Caco-2 (cell line): ENCODE measurements around the gene SHROOM3. TPM values are rescaled to one million over a fixed set of nuclear protein-coding genes. Genes with fewer than 3 reads are reported as not detected.

Experiments used
- BruUV-seq: library from RNA; stranded (reverse); fragments of 400-500 nt; replicated peaks from 2 replicates; lab custom pipeline; 2021; lab: Mats Ljungman, UMichigan
- CTCF ChIA-PET: fragments of 300-600 bp; sonication (Branson Sonifier 250); formaldehyde crosslinking; loops from one replicate; lab custom pipeline; 2022; ENCODE audit warnings: antibody characterized with exemption; lab: Charles Lee
- POLR2A ChIA-PET: fragments of 300-600 bp; sonication (Branson Sonifier 250); formaldehyde crosslinking; loops from one replicate; lab custom pipeline; 2022; ENCODE audit warnings: antibody characterized with exemption; lab: Charles Lee
- DNase-seq, 2 experiments: peaks; one replicate each; pipeline versions ENCODE4 v3.0.0 to v3.0.0-alpha.2; 2020 to 2022
- H3K27me3 ChIP-seq: replicated peaks from 2 replicates; pipeline ENCODE4 v1.6.0; 2011; ENCODE audit warnings: low read length; ENCODE audit not compliant: control insufficient read depth, insufficient read depth
- H3K36me3 ChIP-seq: 2 replicates; pipeline ENCODE4 v1.5.1; 2011; ENCODE audit warnings: low read length; ENCODE audit not compliant: control insufficient read depth, insufficient read depth
- H3K4me1 ChIP-seq: fragments of 250-450 bp; sonication (Bioruptor Pico); 2 replicates; pipeline ENCODE4 v1.5.1; 2020; ENCODE audit warnings: mild to moderate bottlenecking
- H3K4me3 ChIP-seq: 2 replicates; pipeline ENCODE4 v1.5.1; 2011; ENCODE audit warnings: low read depth, mild to moderate bottlenecking, control low read depth, low read length
- H3K9me3 ChIP-seq: fragments of 250-450 bp; sonication (Bioruptor Pico); 2 replicates; pipeline ENCODE4 v1.5.1; 2020; ENCODE audit warnings: mild to moderate bottlenecking, moderate library complexity
- H3K27ac Mint-ChIP-seq: one replicate; pipeline ENCODE4 v1.8.0; 2022; ENCODE audit warnings: mixed read lengths; ENCODE audit not compliant: unreplicated experiment
- H3K27me3 Mint-ChIP-seq: one replicate; pipeline ENCODE4 v1.8.0; 2022; ENCODE audit warnings: mixed read lengths; ENCODE audit not compliant: insufficient read depth, unreplicated experiment
- H3K36me3 Mint-ChIP-seq: one replicate; pipeline ENCODE4 v1.8.0; 2022; ENCODE audit warnings: mild to moderate bottlenecking, mixed read lengths; ENCODE audit not compliant: insufficient read depth, unreplicated experiment
- H3K4me1 Mint-ChIP-seq: one replicate; pipeline ENCODE4 v1.8.0; 2022; ENCODE audit warnings: low read depth, mixed read lengths; ENCODE audit not compliant: unreplicated experiment
- H3K4me3 Mint-ChIP-seq: one replicate; pipeline ENCODE4 v1.8.0; 2022; ENCODE audit warnings: mild to moderate bottlenecking, moderate library complexity, mixed read lengths; ENCODE audit not compliant: unreplicated experiment
- H3K9me3 Mint-ChIP-seq: one replicate; pipeline ENCODE4 v1.8.0; 2022; ENCODE audit warnings: mixed read lengths; ENCODE audit not compliant: unreplicated experiment
- intact Hi-C: fragments of 100-400 bp; cut with micrococcal nuclease; formaldehyde crosslinking; loops from one replicate; pipeline ENCODE4 v1.10.0; 2022; ENCODE audit not compliant: unreplicated experiment
- total RNA-seq: library from RNA; stranded (reverse); gene quantifications from 2 replicates; pipeline ENCODE4 v1.2.3, GENCODE V29; 2022
- TF ChIP-seq, protein P1 (sequence below), 2 experiments: fragments of 200-600 bp in 1 of 2; IDR thresholded peaks; 1 replicate in 1 of 2; 2 replicates in 1 of 2; pipeline versions ENCODE4 v1.5.1 to v1.8.0; 2011 to 2022; ENCODE audit warnings: antibody characterized with exemption in 1 of 2, control low read depth in 1 of 2, inconsistent platforms in 1 of 2, low read depth in 1 of 2, low read length in 1 of 2, mild to moderate bottlenecking in 1 of 2, moderate library complexity in 1 of 2; ENCODE audit not compliant: insufficient read depth in 1 of 2, severe bottlenecking in 1 of 2, unreplicated experiment in 1 of 2

Gene SHROOM3
- total RNA-seq, 1 experiment from 2014 or later: 16.3 TPM

DNA sequence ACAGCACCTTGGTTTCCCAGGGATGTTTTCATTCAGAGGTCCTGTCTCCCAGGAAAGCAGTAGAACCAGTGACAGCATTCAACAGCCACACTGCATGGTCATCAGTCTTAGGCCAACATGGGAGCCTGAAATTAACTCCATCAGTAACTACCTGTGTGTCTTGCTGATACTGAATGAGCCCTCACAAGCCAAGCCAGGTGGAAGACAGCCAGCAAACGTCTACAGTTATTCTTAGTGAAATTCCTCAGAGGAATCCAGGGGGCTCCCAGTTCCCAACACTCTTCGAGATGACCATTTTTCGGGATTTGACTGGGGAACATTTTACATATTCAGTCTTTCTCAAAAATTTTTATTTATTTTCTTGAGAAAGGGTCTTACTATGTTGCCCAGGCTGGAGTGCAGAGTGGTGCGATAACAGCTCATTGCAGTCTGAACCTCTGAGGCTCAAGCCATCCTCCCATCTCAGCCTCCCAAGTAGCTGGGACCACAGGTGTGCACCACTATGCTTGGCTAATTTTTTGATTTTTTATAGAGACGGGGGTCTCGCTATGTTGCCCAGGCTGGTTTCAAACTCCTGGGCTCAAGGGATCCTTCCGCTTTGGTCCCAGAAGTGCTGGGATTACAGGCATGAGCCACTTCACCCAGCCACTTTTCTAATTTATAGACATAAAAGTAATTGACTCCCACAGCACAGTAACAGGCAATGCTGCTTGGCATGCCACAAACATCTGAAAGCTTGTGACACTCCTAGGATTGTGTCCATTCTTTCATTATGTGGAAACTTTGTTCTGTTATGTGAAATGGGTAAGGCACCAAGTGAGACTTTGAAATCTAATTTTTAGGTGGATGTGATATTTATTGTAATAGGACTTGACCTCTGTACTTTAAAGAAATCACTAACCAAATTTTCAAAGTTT is 346.0 kb downstream of the SHROOM3 start:
- DNase-seq: no peak
- Histone ChIP-seq H3K9me3 (no peaks in the 10 kb centered on the region), H3K4me3 (no peak overlapping the region), H3K36me3 (no peaks in the 10 kb centered on the region), H3K27me3 (no peaks in the 10 kb centered on the region), H3K4me1 (peaks cover 22% of the 10 kb centered on the region)
- ChIA-PET CTCF (no interaction called here), POLR2A (no interaction called here)
- peak overlapping the region; percentile 77 for H3K27ac Mint-ChIP-seq
- H3K4me1 Mint-ChIP-seq: peaks cover 13% of the 10 kb centered on the region
- peak overlapping the region; percentile 9 for H3K4me3 Mint-ChIP-seq
- peaks cover 23% of the 10 kb centered on the region for H3K36me3 Mint-ChIP-seq
- no TSS peak for BruUV-seq
- intact Hi-C loops: loop anchor here (5.0 kb wide), 2 partner anchors 76 to 116 kb away; partner anchors contain the start of gene SOWAHB
- no peaks in the 10 kb centered on the region for H3K27me3 Mint-ChIP-seq
- TF ChIP-seq, protein P1, sequence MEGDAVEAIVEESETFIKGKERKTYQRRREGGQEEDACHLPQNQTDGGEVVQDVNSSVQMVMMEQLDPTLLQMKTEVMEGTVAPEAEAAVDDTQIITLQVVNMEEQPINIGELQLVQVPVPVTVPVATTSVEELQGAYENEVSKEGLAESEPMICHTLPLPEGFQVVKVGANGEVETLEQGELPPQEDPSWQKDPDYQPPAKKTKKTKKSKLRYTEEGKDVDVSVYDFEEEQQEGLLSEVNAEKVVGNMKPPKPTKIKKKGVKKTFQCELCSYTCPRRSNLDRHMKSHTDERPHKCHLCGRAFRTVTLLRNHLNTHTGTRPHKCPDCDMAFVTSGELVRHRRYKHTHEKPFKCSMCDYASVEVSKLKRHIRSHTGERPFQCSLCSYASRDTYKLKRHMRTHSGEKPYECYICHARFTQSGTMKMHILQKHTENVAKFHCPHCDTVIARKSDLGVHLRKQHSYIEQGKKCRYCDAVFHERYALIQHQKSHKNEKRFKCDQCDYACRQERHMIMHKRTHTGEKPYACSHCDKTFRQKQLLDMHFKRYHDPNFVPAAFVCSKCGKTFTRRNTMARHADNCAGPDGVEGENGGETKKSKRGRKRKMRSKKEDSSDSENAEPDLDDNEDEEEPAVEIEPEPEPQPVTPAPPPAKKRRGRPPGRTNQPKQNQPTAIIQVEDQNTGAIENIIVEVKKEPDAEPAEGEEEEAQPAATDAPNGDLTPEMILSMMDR (IDR thresholded peaks at IDR 0.05; ENCODE audit: insufficient read depth in 1 of 2, low read depth in 1 of 2, low read length in 1 of 2, severe bottlenecking in 1 of 2, unreplicated experiment in 1 of 2): no peak
- H3K9me3 Mint-ChIP-seq: no peaks in the 10 kb centered on the region

DNA sequence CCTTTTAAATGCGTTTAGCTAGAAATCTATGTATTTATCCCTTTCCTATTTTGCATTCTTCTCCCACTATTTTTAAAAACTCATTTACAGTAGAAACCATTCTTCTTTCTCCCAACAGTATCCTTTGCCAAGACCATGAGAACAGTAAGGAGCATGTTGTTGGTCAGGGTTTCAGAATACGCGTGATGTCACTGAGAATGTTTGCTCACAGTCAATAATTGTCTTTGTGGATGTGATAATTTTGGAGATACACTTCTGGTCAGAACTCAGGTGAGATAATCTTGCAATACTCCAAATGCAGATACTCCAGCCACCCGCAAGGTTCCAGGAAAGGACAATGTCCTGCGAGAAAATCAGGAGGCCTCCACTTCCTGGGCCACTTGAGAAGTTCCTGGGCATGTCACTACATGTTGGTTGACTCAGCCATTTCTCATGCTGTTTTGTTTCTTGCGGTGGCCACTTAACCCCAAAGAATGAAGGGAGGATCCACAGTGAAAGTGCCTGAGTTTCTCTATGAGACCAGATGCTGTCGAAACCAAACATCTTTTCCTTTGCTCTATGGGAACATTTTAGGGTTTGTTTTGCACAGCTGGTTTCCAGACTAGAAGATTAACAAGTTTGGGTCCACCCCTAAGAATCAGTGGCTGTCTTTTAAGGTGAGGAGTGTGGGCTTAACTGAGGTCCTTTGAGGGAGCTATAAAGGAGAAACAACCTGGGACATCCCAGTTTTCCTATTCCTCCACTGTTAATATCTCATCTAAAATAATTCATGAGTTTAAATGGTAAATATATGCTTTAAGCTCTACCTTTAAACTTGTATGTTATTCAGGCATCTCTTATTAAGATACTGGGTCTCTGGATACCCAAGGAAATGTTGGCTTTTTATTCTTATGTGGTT is 346.9 kb downstream of the SHROOM3 start:
- no peaks in the 10 kb centered on the region; the same call in 1 of the 2 replicates for H3K36me3 ChIP-seq
- no peak overlapping the region for H3K4me3 ChIP-seq
- Mint-ChIP-seq H3K27ac (peak overlapping the region; percentile 77), H3K27me3 (no peaks in the 10 kb centered on the region), H3K9me3 (no peaks in the 10 kb centered on the region), H3K4me1 (peaks cover 13% of the 10 kb centered on the region), H3K36me3 (peaks cover 30% of the 10 kb centered on the region), H3K4me3 (peak overlapping the region; percentile 9)
- H3K9me3 ChIP-seq: no peaks in the 10 kb centered on the region
- CTCF ChIA-PET: no interaction called here
- no peaks in the 10 kb centered on the region for H3K27me3 ChIP-seq
- POLR2A ChIA-PET: interaction anchor here (0.5 kb wide), 1 partner anchor 167 kb away, joined by 3 read pairs; the partner anchor contains the start of gene SEPTIN11
- TSS peak; percentile 56 for BruUV-seq
- peaks cover 22% of the 10 kb centered on the region for H3K4me1 ChIP-seq
- intact Hi-C loops: loop anchor here (1.0 to 5.0 kb wide), 3 partner anchors 14 to 115 kb away; partner anchors contain the start of gene SOWAHB
- TF ChIP-seq, protein P1 (IDR thresholded peaks at IDR 0.05; ENCODE audit: insufficient read depth in 1 of 2, low read depth in 1 of 2, low read length in 1 of 2, severe bottlenecking in 1 of 2, unreplicated experiment in 1 of 2): no peak
- peak; percentile 56 to 83 for DNase-seq

DNA sequence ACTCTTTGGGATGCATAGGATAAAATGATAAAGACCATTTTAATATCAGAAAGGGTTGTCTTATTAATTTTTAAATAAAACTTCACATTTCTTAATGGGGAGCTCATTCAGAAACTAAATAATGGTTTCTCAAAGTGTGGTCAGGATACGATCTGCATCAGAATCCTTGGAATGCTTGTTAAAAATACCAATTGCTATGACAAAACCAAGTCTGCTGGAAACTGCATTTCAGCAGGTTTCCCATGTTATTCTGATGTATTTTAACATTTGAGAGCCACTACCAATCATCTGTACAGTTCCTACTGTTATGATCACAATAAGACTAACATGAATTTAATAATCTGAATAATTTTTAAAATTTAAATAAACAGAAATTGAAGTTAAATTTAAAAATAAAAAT is 347.8 kb downstream of the SHROOM3 start:
- intact Hi-C loops: loop anchor here (1.0 to 5.0 kb wide), 3 partner anchors 15 to 114 kb away; partner anchors contain the start of gene SOWAHB
- BruUV-seq: no TSS peak
- POLR2A ChIA-PET: interaction anchor here (0.5 kb wide), 1 partner anchor 167 kb away, joined by 3 read pairs; the partner anchor contains the start of gene SEPTIN11
- Mint-ChIP-seq H3K9me3 (no peaks in the 10 kb centered on the region), H3K36me3 (peaks cover 34% of the 10 kb centered on the region), H3K4me3 (no peak overlapping the region), H3K4me1 (peaks cover 13% of the 10 kb centered on the region), H3K27me3 (no peaks in the 10 kb centered on the region), H3K27ac (no peak overlapping the region)
- H3K4me3 ChIP-seq: no peak overlapping the region
- H3K4me1 ChIP-seq: peaks cover 22% of the 10 kb centered on the region
- no peaks in the 10 kb centered on the region for H3K9me3 ChIP-seq
- TF ChIP-seq, protein P1 (IDR thresholded peaks at IDR 0.05; ENCODE audit: insufficient read depth in 1 of 2, low read depth in 1 of 2, low read length in 1 of 2, severe bottlenecking in 1 of 2, unreplicated experiment in 1 of 2): no peak
- H3K27me3 ChIP-seq: no peaks in the 10 kb centered on the region
- DNase-seq: no peak
- CTCF ChIA-PET: no interaction called here
- no peaks in the 10 kb centered on the region; the same call in 1 of the 2 replicates for H3K36me3 ChIP-seq
